Measurements from ENCODE around the gene DLGAP4.

DNA sequence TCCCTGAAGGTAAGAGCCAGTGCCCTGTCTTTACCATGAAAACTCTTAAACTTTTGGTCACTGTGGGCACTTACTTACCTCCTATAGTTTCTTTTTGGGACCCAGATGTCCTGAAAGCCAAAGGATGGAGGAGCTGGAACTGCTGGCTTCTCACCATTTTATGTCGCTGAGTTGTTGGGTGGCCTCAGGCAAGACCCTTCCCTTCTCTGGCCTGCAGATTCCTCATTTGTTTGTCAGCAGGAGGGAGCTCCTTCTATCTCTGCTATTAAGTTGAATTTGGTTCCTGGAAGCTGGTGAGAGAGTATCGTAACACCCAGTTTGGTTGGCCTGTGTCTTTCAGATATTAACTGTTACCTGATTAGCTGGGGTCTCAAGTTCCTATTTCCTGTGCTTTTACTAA is 167.0 kb downstream of the DLGAP4 start:
- TF ChIP-seq, protein P1, sequence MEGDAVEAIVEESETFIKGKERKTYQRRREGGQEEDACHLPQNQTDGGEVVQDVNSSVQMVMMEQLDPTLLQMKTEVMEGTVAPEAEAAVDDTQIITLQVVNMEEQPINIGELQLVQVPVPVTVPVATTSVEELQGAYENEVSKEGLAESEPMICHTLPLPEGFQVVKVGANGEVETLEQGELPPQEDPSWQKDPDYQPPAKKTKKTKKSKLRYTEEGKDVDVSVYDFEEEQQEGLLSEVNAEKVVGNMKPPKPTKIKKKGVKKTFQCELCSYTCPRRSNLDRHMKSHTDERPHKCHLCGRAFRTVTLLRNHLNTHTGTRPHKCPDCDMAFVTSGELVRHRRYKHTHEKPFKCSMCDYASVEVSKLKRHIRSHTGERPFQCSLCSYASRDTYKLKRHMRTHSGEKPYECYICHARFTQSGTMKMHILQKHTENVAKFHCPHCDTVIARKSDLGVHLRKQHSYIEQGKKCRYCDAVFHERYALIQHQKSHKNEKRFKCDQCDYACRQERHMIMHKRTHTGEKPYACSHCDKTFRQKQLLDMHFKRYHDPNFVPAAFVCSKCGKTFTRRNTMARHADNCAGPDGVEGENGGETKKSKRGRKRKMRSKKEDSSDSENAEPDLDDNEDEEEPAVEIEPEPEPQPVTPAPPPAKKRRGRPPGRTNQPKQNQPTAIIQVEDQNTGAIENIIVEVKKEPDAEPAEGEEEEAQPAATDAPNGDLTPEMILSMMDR (conservative IDR thresholded peaks at IDR 0.05; ENCODE audit: low read depth, low read length): no peak
- TF ChIP-seq EZH2 (IDR thresholded peaks at IDR 0.05; ENCODE audit: borderline replicate concordance, low read depth, low read length, poor library complexity, severe bottlenecking): no peak

Data from A673 (cell line).